Muscle layer of colon (tissue), 2 donors: ENCODE results near the gene MYO1E.

ENCODE experiments used
- H3K27ac ChIP-seq: one replicate; pipeline ENCODE4 v1.7.0; 2013; ENCODE audit warnings: low read depth, mild to moderate bottlenecking, low read length, moderate library complexity
- H3K27me3 ChIP-seq, 2 donors: one replicate each; pipeline ENCODE4 v1.7.0; 2013; ENCODE audit warnings: low read length in 2 of 2, mild to moderate bottlenecking in 2 of 2; ENCODE audit not compliant: insufficient read depth in 2 of 2, control insufficient read depth in 1 of 2
- H3K36me3 ChIP-seq: one replicate; pipeline ENCODE4 v1.7.0; 2013; ENCODE audit warnings: mild to moderate bottlenecking, low read length; ENCODE audit not compliant: insufficient read depth
- H3K4me1 ChIP-seq: one replicate; pipeline ENCODE4 v1.7.0; 2013; ENCODE audit warnings: mild to moderate bottlenecking, low read length; ENCODE audit not compliant: insufficient read depth
- H3K4me3 ChIP-seq, 2 donors: one replicate each; pipeline ENCODE4 v1.7.0; 2013; ENCODE audit warnings: low read length in 2 of 2, low read depth in 1 of 2, mild to moderate bottlenecking in 1 of 2, moderate library complexity in 1 of 2
- H3K9ac ChIP-seq: one replicate; pipeline ENCODE4 v1.7.0; 2013; ENCODE audit warnings: low read length
- H3K9me3 ChIP-seq: one replicate; pipeline ENCODE4 v1.7.0; 2013; ENCODE audit warnings: mild to moderate bottlenecking, low read length
- donor health status: abdominal sarcoma.
- donor health status: Adenocarcinoma of cecum.

The MYO1E gene

DNA sequence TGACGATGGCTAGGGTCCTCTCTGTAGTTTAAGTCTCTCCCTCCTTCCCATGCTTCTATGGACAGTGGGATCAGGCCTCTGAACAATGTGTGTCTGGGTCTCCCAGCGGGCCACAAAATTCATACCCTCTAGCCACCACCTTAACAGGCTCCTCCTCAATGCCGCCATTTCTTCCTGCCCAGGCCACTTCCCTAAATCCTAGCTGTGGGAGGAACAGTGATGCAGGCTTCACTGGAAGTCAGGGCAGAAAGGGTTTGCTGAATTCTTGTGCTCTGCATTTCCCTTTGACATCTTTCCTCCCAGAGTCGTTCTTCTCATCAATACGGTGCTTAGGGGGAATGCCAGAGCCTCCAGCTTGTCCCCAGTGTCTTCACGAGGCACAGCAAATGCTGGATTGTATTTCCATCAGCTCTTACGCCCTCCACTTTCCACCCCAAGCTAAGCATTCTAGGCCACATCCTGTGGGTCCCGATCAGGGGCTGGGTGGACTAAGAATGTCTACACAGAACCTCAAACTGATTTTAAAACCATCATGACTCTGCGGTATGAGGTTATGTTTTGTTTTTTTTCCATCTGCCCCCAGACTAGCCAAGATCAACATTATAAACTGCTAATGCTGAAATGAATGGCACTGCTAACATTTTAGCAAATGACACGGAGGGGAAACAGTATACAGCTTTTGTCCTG lies 177.9 kb downstream of the MYO1E start:
- H3K27ac ChIP-seq = no peak overlapping the region
- H3K4me3 ChIP-seq = no peak overlapping the region
- no peaks in the 10 kb centered on the region for H3K9me3 ChIP-seq
- H3K27me3 ChIP-seq = no peaks in the 10 kb centered on the region
- peaks cover 37% of the 10 kb centered on the region for H3K36me3 ChIP-seq
- no peaks in the 10 kb centered on the region for H3K4me1 ChIP-seq
- no peak overlapping the region for H3K9ac ChIP-seq

DNA sequence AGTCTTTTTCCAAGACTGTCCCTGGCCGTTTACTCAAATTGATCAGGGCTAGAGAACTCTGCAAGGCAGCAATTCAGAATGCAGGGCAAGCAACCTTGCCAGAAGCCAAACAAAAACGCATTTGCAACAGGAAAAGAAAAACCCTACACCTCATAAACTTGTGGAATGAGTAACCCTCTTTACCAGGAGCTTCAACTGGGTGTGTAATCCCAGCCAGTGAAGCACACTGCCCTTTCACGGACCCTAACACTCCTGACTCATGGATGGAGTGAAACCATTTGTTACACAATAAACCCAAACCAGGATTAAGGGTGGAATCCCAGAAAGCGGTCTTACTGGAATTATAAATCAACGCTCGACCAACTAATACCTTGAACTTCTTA lies 180.8 kb downstream of the MYO1E start:
- no peaks in the 10 kb centered on the region for H3K27me3 ChIP-seq
- no peak overlapping the region for H3K4me3 ChIP-seq
- no peaks in the 10 kb centered on the region for H3K4me1 ChIP-seq
- H3K27ac ChIP-seq = no peak overlapping the region
- H3K9ac ChIP-seq = no peak overlapping the region
- H3K36me3 ChIP-seq = peaks cover 52% of the 10 kb centered on the region
- peaks cover 5% of the 10 kb centered on the region for H3K9me3 ChIP-seq

DNA sequence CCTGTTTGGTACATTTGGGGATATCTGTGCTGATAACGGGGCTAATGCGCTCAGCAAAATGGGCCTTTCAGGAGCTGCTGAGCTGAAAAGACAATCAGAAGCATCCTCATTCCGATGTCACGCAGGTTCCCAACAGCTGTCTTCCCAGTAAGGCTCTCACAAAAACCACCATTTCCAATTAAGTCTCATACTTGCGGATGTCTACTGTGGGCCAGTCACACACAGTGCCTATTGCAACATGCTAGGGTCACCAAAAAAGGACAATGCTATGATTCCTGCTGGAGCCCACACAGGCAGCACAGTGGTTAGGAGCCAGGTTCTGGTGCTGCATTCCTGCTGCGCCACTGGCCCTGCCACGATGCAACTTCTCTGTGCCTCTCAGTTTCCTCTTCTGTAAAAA lies 182.4 kb downstream of the MYO1E start:
- Histone ChIP-seq H3K4me3 (no peak overlapping the region), H3K4me1 (no peaks in the 10 kb centered on the region), H3K36me3 (peaks cover 55% of the 10 kb centered on the region), H3K27ac (no peak overlapping the region), H3K27me3 (no peaks in the 10 kb centered on the region), H3K9ac (no peak overlapping the region), H3K9me3 (peaks cover 5% of the 10 kb centered on the region)

- Histone ChIP-seq H3K9me3 (peaks cover 5% of the 10 kb centered on the region), H3K4me3 (no peak overlapping the region), H3K36me3 (peaks cover 45% of the 10 kb centered on the region), H3K4me1 (no peaks in the 10 kb centered on the region), H3K27me3 (no peaks in the 10 kb centered on the region), H3K9ac (no peak overlapping the region), H3K27ac (no peak overlapping the region)
Measured at GRCh38 chr15:59189241-59189640, 183.4 kb downstream of the MYO1E start.

GRCh38 chr15:59186501-59186900 lies 186.2 kb downstream of the MYO1E start:
- no peak overlapping the region for H3K27ac ChIP-seq
- H3K27me3 ChIP-seq = no peaks in the 10 kb centered on the region
- no peak overlapping the region for H3K9ac ChIP-seq
- H3K36me3 ChIP-seq = peaks cover 28% of the 10 kb centered on the region
- H3K4me3 ChIP-seq = no peak overlapping the region
- no peaks in the 10 kb centered on the region for H3K4me1 ChIP-seq
- H3K9me3 ChIP-seq = peaks cover 9% of the 10 kb centered on the region

- Histone ChIP-seq H3K36me3 (peaks cover 30% of the 10 kb centered on the region), H3K27ac (no peak overlapping the region), H3K4me3 (no peak overlapping the region), H3K27me3 (no peaks in the 10 kb centered on the region), H3K9ac (no peak overlapping the region), H3K4me1 (no peaks in the 10 kb centered on the region), H3K9me3 (peaks cover 13% of the 10 kb centered on the region)
Measured at GRCh38 chr15:59185725-59186124, 186.9 kb downstream of the MYO1E start.

GRCh38 chr15:59180945-59181600 lies 191.6 kb downstream of the MYO1E start:
- no peaks in the 10 kb centered on the region for H3K4me1 ChIP-seq
- H3K36me3 ChIP-seq = peaks cover 11% of the 10 kb centered on the region
- H3K9me3 ChIP-seq = peaks cover 8% of the 10 kb centered on the region
- H3K27ac ChIP-seq = no peak overlapping the region
- no peaks in the 10 kb centered on the region for H3K27me3 ChIP-seq
- no peak overlapping the region for H3K4me3 ChIP-seq
- no peak overlapping the region for H3K9ac ChIP-seq

DNA sequence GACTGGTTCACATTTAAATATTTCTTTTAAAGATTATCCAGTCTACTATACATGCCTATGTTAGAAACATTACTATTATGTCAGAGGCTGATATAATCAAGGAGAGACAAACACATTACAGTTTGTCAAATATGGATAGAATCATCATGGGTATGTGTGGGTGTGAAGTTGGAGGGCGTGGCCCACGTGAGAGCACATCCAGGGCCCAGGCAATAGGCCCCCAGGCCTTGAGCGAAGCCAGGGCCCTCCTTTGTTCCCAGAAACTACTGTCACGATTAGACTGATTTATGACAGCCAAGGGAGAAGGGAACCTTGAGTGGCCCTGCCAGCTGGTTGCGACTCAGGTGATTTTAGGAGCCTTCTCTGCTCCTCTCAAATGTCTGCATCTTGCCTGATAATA lies 193.0 kb downstream of the MYO1E start:
- H3K9ac ChIP-seq = no peak overlapping the region
- no peaks in the 10 kb centered on the region for H3K27me3 ChIP-seq
- peaks cover 8% of the 10 kb centered on the region for H3K9me3 ChIP-seq
- peaks cover 11% of the 10 kb centered on the region for H3K36me3 ChIP-seq
- no peak overlapping the region for H3K4me3 ChIP-seq
- H3K27ac ChIP-seq = no peak overlapping the region
- peaks cover 8% of the 10 kb centered on the region for H3K4me1 ChIP-seq

DNA sequence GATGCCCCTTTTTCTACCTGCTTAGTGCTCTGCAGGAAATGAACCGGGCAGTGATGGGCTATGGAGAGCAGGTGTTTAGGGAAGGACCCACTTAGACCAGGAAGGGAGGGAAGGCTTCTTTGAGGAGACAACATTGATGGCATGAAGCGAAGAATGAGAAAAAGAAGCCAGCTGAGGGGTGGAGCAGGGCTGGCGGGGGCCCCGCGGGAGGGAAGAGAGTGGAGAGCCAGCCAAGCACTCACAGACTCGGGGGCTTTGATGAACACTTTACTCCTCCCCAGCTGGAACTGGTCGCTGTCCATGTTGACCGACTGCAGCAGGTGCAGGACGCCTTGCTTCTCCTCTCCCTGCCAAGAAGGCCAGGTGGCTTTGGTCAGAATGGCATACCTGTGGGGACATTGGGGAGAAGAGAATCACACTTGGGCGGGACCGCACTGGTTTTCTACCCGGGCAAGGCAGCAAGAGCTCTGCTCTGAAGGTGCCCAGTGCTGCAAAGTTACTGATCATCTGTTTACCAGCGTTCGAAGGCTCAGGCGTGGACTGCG lies 194.4 kb downstream of the MYO1E start:
- Histone ChIP-seq H3K9me3 (peaks cover 8% of the 10 kb centered on the region), H3K4me1 (peaks cover 8% of the 10 kb centered on the region), H3K36me3 (peaks cover 11% of the 10 kb centered on the region), H3K27me3 (no peaks in the 10 kb centered on the region), H3K9ac (no peak overlapping the region), H3K27ac (no peak overlapping the region), H3K4me3 (no peak overlapping the region)

- Histone ChIP-seq H3K4me3 (no peak overlapping the region), H3K27ac (no peak overlapping the region), H3K36me3 (peaks cover 11% of the 10 kb centered on the region), H3K9ac (no peak overlapping the region), H3K9me3 (peaks cover 8% of the 10 kb centered on the region), H3K4me1 (peaks cover 8% of the 10 kb centered on the region), H3K27me3 (no peaks in the 10 kb centered on the region)
Measured at GRCh38 chr15:59177317-59177660, 195.4 kb downstream of the MYO1E start.

- Histone ChIP-seq H3K27ac (no peak overlapping the region), H3K9ac (no peak overlapping the region), H3K4me1 (peaks cover 8% of the 10 kb centered on the region), H3K27me3 (no peaks in the 10 kb centered on the region), H3K36me3 (peaks cover 14% of the 10 kb centered on the region), H3K4me3 (no peak overlapping the region), H3K9me3 (peaks cover 6% of the 10 kb centered on the region)
Measured at GRCh38 chr15:59176653-59177316, 195.9 kb downstream of the MYO1E start.
